Measurements from ENCODE around the gene CMTR2. TPM values are rescaled to one million over a fixed set of nuclear protein-coding genes. Genes with fewer than 3 reads are reported as not detected.

Gene CMTR2
- total RNA-seq, 1 experiment from 2014 or later, result 15.5 TPM

DNA sequence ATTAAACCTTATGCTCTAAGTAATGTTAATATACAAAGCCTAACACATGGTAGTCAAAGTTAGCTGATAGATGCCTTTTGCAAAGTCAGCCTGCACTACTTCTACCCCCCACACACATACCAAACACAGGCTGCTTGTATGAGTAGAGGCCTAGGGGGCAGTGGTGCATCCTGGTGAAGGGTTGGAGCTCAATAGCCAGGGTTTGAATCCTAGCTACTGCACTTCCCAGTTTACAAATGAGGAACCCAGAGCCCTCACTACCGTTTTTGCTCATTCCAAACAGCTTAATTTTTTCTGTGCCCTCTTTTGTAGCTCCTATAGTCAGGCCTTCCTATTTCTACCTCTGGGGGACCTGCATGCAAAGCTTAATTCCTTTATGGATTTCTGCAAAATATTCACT lies 39.8 kb downstream of the CMTR2 start:
- no peak overlapping the region for H3K27ac Mint-ChIP-seq
- no peak overlapping the region for H3K14ac ChIP-seq (ENCODE audit: insufficient read depth, low read length)
- H3K36me3 Mint-ChIP-seq (ENCODE audit: insufficient read depth in 1 of 3, low read depth in 3 of 3), result no peaks in the 10 kb centered on the region
- WGBS (ENCODE audit: extremely low coverage, insufficient read length, low lambda C conversion rate), result no CpG with 5 or more reads among the region's 1 CpG
- H3K23ac ChIP-seq (ENCODE audit: insufficient read length, low read depth, low read length), result no peak overlapping the region
- no peak overlapping the region for H2BK12ac ChIP-seq (ENCODE audit: insufficient read length, low read depth, low read length)
- no peaks in the 10 kb centered on the region for H3K9me3 ChIP-seq (ENCODE audit: control insufficient read depth, low read depth, low read length)
- H3K18ac ChIP-seq (ENCODE audit: insufficient read length, low read depth, low read length), result no peak overlapping the region
- H3K79me2 ChIP-seq (ENCODE audit: insufficient read depth, low read length), result no peaks in the 10 kb centered on the region
- no peaks in the 10 kb centered on the region for H3K27me3 Mint-ChIP-seq (ENCODE audit: low read depth)
- no peak overlapping the region for H4K91ac ChIP-seq (ENCODE audit: insufficient read length, low read depth, low read length)
- H4K20me1 ChIP-seq (ENCODE audit: control insufficient read depth, insufficient read depth, insufficient read length), result no peaks in the 10 kb centered on the region
- no peak overlapping the region for H4K5ac ChIP-seq (ENCODE audit: insufficient read length, low read depth, low read length)
- peak; percentile 57 for DNase-seq
- H3K9ac ChIP-seq (ENCODE audit: extremely low read depth, insufficient read length, low read length), result no peak overlapping the region
- no peak overlapping the region for H2AK5ac ChIP-seq (ENCODE audit: insufficient read length, low read length)
- no peak overlapping the region for H3K4ac ChIP-seq (ENCODE audit: low read depth, low read length)
- H2BK15ac ChIP-seq (ENCODE audit: low read depth, low read length), result no peak overlapping the region
- no peak overlapping the region for H2AFZ ChIP-seq (ENCODE audit: low read length)
- H3K4me3 Mint-ChIP-seq, result no peak overlapping the region
- no peaks in the 10 kb centered on the region for H3K27me3 ChIP-seq (ENCODE audit: insufficient read depth, low read length)
- no peak overlapping the region for H3K27ac ChIP-seq (ENCODE audit: insufficient read length, low read depth, low read length)
- no peak overlapping the region for H3K56ac ChIP-seq (ENCODE audit: insufficient read length, low read depth, low read length)
- no peaks in the 10 kb centered on the region; the same call in 1 of the 2 replicates for H3K4me1 ChIP-seq (ENCODE audit: insufficient read depth, low read length)
- no peak overlapping the region for H2BK5ac ChIP-seq (ENCODE audit: insufficient read length, low read length)
- TF ChIP-seq, protein P1, sequence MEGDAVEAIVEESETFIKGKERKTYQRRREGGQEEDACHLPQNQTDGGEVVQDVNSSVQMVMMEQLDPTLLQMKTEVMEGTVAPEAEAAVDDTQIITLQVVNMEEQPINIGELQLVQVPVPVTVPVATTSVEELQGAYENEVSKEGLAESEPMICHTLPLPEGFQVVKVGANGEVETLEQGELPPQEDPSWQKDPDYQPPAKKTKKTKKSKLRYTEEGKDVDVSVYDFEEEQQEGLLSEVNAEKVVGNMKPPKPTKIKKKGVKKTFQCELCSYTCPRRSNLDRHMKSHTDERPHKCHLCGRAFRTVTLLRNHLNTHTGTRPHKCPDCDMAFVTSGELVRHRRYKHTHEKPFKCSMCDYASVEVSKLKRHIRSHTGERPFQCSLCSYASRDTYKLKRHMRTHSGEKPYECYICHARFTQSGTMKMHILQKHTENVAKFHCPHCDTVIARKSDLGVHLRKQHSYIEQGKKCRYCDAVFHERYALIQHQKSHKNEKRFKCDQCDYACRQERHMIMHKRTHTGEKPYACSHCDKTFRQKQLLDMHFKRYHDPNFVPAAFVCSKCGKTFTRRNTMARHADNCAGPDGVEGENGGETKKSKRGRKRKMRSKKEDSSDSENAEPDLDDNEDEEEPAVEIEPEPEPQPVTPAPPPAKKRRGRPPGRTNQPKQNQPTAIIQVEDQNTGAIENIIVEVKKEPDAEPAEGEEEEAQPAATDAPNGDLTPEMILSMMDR (conservative IDR thresholded peaks at IDR 0.05), result peak; percentile 56
- no peak overlapping the region for H2BK120ac ChIP-seq (ENCODE audit: low read depth, low read length, poor library complexity, severe bottlenecking)
- H2BK20ac ChIP-seq (ENCODE audit: low read depth, low read length, poor library complexity, severe bottlenecking), result no peak overlapping the region
- no peaks in the 10 kb centered on the region for H3K9me3 Mint-ChIP-seq
- H3K4me1 Mint-ChIP-seq, result peaks cover 15 to 22% of the 10 kb centered on the region in 2 experiments
- no peak overlapping the region for H3T11ph ChIP-seq (ENCODE audit: low read length)
- H3K4me2 ChIP-seq (ENCODE audit: insufficient read depth, insufficient read length, low read length), result no peak overlapping the region
- H3K79me1 ChIP-seq (ENCODE audit: insufficient read depth, low read depth, low read length, poor library complexity, severe bottlenecking), result no peaks in the 10 kb centered on the region
- no peaks in the 10 kb centered on the region for H3K23me2 ChIP-seq (ENCODE audit: insufficient read length, low read depth, low read length, poor library complexity, severe bottlenecking)
- H4K8ac ChIP-seq (replicated peaks; ENCODE audit: insufficient read length, low read depth, low read length), result no peak overlapping the region

Measured in H9 (cell line).